Endodermal cell (in vitro differentiated cells): Measurements from ENCODE around the gene CYSLTR2. TPM values are rescaled to one million over a fixed set of nuclear protein-coding genes. Genes with fewer than 3 reads are reported as not detected.

Source experiments
- DNase-seq: peaks from one replicate; pipeline ENCODE4 v3.0.0-alpha.2; 2017
- H3K27ac ChIP-seq: 2 replicates; pipeline ENCODE4 v1.5.1; 2013; ENCODE audit warnings: mild to moderate bottlenecking, low read depth, low read length, moderate library complexity
- H3K27me3 ChIP-seq: 2 replicates; pipeline ENCODE4 v1.6.1; 2013; ENCODE audit warnings: mild to moderate bottlenecking, low read length, moderate library complexity; ENCODE audit not compliant: insufficient read depth, control insufficient read depth, poor library complexity, severe bottlenecking
- H3K36me3 ChIP-seq: 2 replicates; pipeline ENCODE4 v1.7.0; 2013; ENCODE audit warnings: mild to moderate bottlenecking, low read length, moderate library complexity; ENCODE audit not compliant: control insufficient read depth, insufficient read depth
- H3K4me1 ChIP-seq: one replicate; pipeline ENCODE4 v1.7.0; 2013; ENCODE audit warnings: low read length; ENCODE audit not compliant: control insufficient read depth, insufficient read depth
- H3K4me3 ChIP-seq: 2 replicates; pipeline ENCODE4 v1.5.1; 2013; ENCODE audit warnings: mild to moderate bottlenecking, low read length, moderate library complexity
- H3K9ac ChIP-seq: 2 replicates; pipeline ENCODE4 v1.6.1; 2013; ENCODE audit warnings: mild to moderate bottlenecking, low read length, moderate library complexity; ENCODE audit not compliant: poor library complexity, severe bottlenecking; ENCODE audit errors: extremely low read depth
- H3K9me3 ChIP-seq: 2 replicates; pipeline ENCODE4 v1.6.1; 2013; ENCODE audit warnings: mild to moderate bottlenecking, low read length, moderate library complexity; ENCODE audit not compliant: control insufficient read depth
- H3K27ac Mint-ChIP-seq: 2 replicates; pipeline ENCODE4 v1.8.0; 2020; ENCODE audit warnings: mixed read lengths
- H3K27me3 Mint-ChIP-seq: 2 replicates; pipeline ENCODE4 v1.8.0; 2021; ENCODE audit warnings: mild to moderate bottlenecking, mixed read lengths; ENCODE audit not compliant: insufficient read depth
- H3K36me3 Mint-ChIP-seq: 2 replicates; pipeline ENCODE4 v1.8.0; 2020; ENCODE audit warnings: low read depth, mixed read lengths
- H3K4me1 Mint-ChIP-seq: 2 replicates; pipeline ENCODE4 v1.8.0; 2020; ENCODE audit warnings: mixed read lengths
- H3K4me3 Mint-ChIP-seq: 2 replicates; pipeline ENCODE4 v1.8.0; 2020; ENCODE audit warnings: mild to moderate bottlenecking, moderate library complexity, mixed read lengths
- H3K9me3 Mint-ChIP-seq: 2 replicates; pipeline ENCODE4 v1.8.0; 2020; ENCODE audit warnings: mild to moderate bottlenecking, mixed read lengths
- CTCF ChIP-seq: fragments of 200-600 bp; sonication (generic); conservative IDR thresholded peaks from 2 replicates; pipeline ENCODE4 v1.5.0; 2021; ENCODE audit warnings: antibody characterized with exemption, mild to moderate bottlenecking
- WGBS, 2 experiments: methylation state at CpG; one replicate each; pipeline versions ENCODE4 v1.1.5 to v1.1.7; 2013; ENCODE audit warnings: missing lambda C conversion rate in 2 of 2, mixed read lengths in 1 of 2; ENCODE audit not compliant: insufficient coverage in 1 of 2, insufficient read length in 1 of 2; 5-methylcytosine and 5-hydroxymethylcytosine counted together
- total RNA-seq, 2 donors: library from RNA; stranded (reverse); fragmentation: NEBNext Ultra II Directional in 1 of 2; extraction: Animal tissue kit (Norgen Biotek cat#: 25700) in 1 of 2; gene quantifications; 2 replicates in 1 of 2; 3 replicates in 1 of 2; pipeline ENCODE4 v1.2.1, GENCODE V29; 2021

The CYSLTR2 gene
- total RNA-seq, 2 donors from 2014 or later: not detected

GRCh38 chr13:48750588-48751383 lies 97.1 kb downstream of the CYSLTR2 start:
- Mint-ChIP-seq H3K4me1 (peaks cover 1% of the 10 kb centered on the region), H3K9me3 (peaks cover 12% of the 10 kb centered on the region), H3K36me3 (peaks cover 7% of the 10 kb centered on the region), H3K27me3 (no peaks in the 10 kb centered on the region), H3K27ac (no peak overlapping the region), H3K4me3 (no peak overlapping the region)
- DNase-seq: no peak
- no peak overlapping the region for H3K9ac ChIP-seq
- no peak overlapping the region for H3K27ac ChIP-seq
- H3K9me3 ChIP-seq: peaks cover 4% of the 10 kb centered on the region
- 91 to 96% methylated on average over 8 to 9 of the region's 9 CpGs for WGBS, 2 experiments
- no peaks in the 10 kb centered on the region for H3K4me1 ChIP-seq
- TF ChIP-seq CTCF: no peak
- no peaks in the 10 kb centered on the region for H3K36me3 ChIP-seq
- H3K4me3 ChIP-seq: no peak overlapping the region
- H3K27me3 ChIP-seq: no peaks in the 10 kb centered on the region

GRCh38 chr13:48760626-48761025 lies 106.9 kb downstream of the CYSLTR2 start:
- Mint-ChIP-seq H3K4me1 (no peaks in the 10 kb centered on the region), H3K27ac (no peak overlapping the region), H3K36me3 (peaks cover 2% of the 10 kb centered on the region), H3K4me3 (no peak overlapping the region), H3K9me3 (peaks cover 44% of the 10 kb centered on the region), H3K27me3 (no peaks in the 10 kb centered on the region)
- H3K4me1 ChIP-seq: no peaks in the 10 kb centered on the region
- no peak for DNase-seq
- no peak overlapping the region for H3K4me3 ChIP-seq
- H3K36me3 ChIP-seq: no peaks in the 10 kb centered on the region
- no peak overlapping the region for H3K27ac ChIP-seq
- no peak for TF ChIP-seq CTCF
- H3K27me3 ChIP-seq: no peaks in the 10 kb centered on the region
- 90 to 93% methylated on average over 7 to 9 of the region's 9 CpGs for WGBS, 2 experiments
- peaks cover 37% of the 10 kb centered on the region for H3K9me3 ChIP-seq
- no peak overlapping the region for H3K9ac ChIP-seq

Other genes with a start within 250 kb of the CYSLTR2 start
- gene LPAR6, start 240.8 kb upstream of the CYSLTR2 start, total RNA-seq: 1 to 10 TPM; 2.2 to 4.9 TPM
- 1 to 10 TPM; 3.1 to 7.3 TPM for gene RCBTB2, start 120.8 kb upstream of the CYSLTR2 start, total RNA-seq